Inferior parietal cortex (tissue), 1 donor: ENCODE measurements around the gene SPATA20.

Experiments used
- DNase-seq: peaks from one replicate; pipeline ENCODE4 v3.0.0-alpha.2; 2016; ENCODE audit errors: extremely low spot score

SPATA20 gene

DNA sequence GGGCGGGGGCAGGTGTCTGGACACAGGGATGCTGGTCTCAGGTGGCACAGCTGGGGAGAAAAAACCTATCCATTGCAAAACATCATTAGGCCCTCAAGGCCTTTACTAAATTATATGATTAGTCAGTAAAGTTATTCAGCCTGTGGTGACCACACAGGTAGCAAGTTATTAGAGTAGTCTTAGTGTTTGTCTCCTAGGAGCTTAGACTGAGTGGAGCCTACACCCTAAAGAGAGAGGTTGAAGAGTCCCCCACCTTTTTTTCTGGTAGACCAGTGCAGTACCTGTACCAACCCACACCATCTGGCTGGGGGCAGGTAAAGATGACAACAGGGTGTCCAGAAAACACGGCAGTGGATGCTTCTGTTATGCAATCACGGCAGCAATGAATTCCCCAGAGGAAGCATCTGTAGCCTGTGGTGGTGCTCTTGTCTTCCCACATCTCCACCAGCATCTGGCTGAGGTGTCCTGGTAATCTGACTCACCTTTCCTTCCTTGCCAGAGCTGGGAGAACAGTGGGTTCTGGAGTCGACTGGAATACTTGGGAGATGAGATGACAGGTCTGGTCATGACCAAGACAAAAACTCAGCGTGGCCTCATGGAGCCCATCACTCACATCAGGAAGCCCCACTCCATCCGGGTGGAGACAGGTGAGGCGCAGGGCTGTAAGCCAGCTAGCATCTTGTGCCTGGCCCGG is 27.7 kb upstream of the SPATA20 start:
- no peak for DNase-seq

DNA sequence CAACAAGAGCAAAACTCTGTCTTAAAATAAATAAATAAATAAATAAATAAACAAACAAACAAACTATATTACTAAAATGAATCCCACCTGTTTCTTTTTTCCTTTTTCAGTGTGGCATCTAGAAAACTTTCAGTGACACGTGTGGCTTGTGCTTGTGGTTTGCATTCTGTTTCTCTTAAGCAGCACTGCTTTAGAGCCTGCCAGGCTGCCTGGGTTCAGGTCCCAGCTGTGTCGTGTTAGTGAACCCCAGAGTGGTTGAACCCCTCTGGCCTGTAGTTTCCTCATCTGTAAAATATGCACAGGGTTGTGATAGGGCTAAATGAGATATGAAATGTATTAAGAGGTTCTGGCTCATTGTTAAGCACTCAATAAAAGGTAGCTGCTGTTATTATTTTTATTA is 26.5 kb upstream of the SPATA20 start:
- DNase-seq: no peak

DNA sequence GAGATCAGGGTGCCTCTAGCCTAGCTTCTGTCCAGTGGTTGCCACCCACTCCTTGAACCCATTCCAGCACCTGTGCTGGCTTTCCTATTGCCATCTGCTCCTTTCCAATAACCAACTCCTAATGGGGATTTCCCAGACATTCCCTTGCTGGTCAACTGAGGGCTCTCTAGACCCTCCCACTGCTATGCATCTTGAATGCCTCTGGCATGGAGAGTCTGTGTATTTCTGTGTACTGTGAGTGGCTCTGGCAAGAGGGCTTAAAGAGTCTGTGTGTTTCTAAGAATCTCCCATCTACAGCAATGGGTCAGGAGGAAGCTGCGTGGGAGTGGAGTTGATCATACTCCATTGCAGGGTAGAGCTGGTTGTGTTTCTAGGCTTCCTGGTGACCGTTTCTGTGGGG is 25.5 kb upstream of the SPATA20 start:
- DNase-seq: no peak

DNA sequence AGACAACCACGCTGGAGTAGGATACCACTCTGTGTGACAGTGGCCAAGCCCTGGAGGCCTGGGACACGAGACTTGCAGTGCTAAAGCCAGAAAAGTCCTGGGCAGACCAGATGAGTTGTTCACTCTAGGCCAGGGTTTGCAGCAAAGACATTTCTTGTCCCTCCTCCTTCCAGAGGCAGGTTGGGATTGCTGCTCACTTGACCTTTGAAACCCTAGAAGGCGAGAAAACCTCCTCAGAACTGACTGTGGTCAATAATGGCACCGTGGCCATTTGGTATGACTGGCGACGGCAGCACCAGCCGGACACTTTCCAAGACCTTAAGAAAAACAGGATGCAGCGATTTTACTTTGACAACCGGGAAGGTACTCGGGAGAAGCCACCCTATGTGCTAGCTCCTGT is 24.2 kb upstream of the SPATA20 start:
- DNase-seq: no peak

DNA sequence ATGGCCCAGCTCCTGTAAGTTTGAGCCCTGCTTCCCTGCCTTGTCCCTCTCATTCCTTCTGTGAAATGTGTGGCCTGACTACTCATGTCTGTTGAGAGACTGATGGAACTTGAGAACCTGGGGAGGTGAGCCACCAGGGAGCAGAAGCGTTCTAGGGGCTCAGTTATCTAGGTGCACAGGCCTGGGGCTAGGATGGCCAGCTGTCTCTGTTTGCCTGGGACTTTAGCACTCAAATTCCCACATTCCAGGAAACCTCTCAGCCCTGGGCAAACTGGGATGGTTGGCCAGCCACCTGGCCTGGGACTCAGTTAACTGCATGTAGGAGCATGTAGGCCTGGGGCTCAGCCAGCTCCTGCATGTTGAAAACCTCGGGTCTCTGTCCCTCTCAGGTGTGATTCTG is 23.8 kb upstream of the SPATA20 start:
- no peak for DNase-seq

DNA sequence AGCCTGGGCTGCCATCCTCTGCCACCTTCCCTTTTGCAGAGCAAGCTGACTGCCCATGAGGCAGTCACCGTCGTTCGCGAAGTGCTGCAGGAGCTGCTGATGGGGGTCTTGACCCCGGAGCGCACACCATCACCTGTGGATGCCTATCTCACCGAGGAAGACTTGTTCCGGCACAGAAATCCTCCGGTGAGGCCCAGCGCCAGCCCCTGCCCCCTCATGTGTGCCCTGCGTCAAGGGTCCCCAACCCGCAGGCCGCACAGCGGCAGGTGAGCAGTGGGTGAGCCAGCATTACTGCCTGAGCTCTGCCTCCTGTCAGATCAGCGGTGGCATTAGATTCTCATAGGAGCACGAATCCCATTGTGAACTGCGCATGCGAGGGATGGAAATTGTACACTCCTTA is 22.1 kb upstream of the SPATA20 start:
- DNase-seq: no peak

DNA sequence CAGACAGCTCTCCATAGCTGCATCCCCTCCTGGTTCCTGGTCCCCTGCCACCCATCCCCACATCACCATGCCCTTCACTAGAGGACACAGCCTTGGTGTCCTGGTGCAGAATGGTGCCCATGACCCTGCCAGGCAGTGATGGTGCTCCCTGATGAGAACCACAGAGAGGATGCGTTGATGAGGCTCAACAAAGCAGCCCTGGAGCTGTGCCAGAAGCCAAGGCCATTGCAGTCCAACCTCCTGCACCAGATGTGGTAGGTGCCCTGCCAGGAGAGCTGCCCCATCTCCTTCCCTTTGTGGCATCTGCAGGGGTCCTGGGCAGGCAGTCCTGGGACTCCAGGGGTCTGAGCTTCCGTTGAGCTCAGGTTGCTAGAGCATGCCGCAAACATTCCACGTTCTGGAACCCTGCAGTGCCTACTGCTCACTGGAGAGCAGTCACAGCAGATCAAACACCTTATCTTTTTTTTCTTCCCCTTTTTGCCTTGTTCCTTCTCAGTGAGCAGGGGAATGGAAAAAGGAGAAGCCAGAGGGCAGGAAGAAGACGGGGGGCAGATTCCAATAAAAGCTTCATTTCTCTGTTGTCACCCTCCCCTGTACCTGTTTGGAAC is 19.7 kb upstream of the SPATA20 start:
- no peak for DNase-seq

DNA sequence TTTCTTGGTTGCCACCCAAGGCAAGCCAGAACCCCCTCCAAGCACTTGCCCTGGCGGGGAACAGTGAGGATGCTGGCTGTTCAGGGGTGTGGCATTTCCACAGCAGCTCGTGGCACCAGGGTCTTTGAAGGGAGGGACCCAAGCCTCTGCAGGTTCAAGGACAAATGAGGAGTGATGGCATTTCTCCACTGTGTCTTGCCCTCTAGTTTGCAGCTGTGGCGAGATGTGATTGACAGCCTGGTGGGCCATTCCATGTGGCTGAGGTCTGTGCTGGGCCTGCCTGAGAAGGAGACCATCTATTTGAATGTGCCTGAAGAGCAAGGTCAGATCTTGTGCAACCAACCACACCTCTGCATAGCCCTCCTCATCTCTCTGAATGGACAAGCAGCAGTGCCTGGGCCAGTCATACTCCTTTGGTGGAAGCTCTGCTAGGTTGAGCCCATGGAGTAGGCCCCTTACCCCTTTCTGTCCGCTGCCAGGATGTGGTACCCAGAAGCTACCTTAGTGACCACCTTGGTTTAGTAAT is 19.0 kb upstream of the SPATA20 start:
- no peak for DNase-seq

DNA sequence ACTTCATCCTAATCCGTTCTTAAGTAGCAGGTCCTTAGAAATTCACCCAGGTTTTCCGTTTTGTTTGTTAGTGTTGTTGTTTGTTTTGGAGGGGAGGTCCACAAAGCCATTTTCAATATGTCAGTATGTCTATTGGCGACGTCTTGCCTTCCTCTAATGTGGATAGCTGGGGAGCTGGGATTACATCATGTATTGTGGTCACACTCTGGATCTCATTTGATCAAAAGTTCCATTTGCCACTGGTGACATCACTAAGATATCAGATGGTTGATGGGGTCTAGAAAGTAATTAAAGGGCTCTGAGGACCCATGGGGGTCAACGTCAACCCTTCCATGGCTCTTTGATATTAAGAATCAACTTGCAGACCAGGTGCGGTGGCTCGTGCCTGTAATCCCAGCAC is 17.1 kb upstream of the SPATA20 start:
- DNase-seq: no peak

DNA sequence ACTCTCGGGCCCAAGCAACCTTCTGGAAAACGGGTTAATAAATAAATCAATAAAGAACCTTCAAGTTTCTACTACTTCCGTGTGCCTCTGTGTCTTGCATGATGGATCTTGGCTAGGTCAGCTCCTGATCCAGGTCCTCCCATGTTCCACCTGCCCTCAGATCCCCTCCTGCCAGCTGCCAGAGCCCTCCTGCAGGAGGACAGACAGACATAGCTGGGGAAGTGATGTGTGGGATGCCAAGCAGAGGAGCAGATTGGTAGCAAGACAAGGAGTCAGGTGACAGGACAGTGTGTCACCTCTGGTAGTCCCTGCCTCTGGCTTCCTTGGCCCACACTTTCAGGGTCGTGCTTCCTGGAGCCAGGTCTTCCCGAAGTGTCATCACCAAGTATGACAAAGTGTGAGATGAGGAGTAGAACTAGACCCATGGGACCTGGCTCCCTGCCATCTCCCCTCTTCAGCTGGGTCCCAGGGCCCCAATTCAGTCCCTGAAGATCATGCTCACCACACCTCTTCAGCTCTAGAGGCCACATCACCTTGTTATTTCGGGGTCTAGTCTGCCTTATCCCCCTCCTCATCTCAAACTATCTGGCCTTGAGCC is 15.4 kb upstream of the SPATA20 start:
- DNase-seq: no peak

DNA sequence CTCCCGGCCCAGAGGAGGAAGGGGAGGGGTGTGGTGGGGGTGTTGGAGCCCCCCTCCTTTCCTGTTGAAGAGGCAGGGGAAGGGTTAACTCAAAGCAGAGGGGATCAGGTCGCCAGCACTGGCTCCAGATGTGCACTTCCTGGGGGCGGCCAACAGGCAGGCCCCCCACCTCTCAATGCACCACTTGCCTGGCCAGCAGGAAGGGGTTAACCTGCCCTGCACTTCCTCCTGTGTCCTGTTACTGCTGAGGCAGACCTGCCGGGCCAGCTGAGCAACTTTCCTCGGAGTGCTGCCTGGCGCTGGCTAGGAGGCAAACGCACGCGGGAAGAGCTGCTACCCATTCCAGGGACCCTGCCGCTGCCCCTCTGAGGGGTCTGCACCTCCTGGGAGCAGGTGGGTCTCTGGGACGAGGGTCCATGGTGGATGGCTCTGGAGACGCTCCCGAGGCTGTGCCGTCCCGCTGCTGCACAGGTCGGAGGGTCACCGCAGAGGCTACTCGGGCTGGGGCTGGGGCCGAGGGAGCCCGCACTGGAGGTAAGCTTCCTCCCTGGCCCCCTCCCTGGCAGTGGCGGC is 14.4 kb upstream of the SPATA20 start, which contains the start of gene EPN3:
EPN3 (plus strand) TSS at position 284 of the 573 bp plus-strand sequence. CDS start 3,822 bp downstream, outside the sequence.
- DNase-seq: no peak

DNA sequence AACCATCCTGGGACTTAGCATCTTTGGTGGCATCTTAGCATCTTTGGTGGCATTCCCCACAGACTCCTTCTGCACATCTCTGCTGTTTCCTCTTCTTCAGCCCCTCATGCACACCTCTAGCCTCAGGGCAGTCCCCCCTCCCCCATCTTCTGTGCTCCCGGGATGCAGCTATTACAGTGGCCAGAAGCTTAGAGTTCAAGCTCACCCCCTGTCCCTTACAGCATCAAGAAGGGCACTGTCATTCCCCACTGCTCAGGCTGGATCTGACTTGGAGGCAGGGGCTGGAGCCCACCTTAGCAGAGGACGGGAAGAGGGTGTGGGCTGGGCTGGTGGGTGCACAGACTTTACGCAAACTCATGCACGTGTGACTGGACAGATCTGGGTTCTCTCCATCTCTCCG is 13.8 kb upstream of the SPATA20 start:
- DNase-seq: no peak

DNA sequence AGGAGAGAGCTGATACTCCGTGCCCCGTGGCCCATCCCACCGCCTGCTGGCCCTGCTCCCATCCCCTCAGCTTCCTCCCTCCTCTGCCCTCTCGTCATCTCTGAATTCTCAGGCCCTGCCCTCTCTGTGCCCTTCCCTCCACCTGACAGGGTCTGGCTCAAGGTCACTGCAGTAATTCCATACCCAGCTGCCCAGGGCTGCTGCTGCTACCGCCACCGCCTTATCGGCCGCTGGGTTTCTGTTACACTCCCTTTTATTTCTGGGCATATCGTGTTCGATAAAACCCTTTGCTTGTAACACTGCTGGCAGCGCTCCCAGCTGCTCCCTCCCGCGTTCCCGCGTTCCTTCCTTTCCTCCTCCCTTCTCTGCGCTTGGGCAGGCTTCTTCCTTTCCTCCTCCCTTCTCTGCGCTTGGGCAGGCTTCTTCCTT is 13.2 kb upstream of the SPATA20 start:
- no peak for DNase-seq

DNA sequence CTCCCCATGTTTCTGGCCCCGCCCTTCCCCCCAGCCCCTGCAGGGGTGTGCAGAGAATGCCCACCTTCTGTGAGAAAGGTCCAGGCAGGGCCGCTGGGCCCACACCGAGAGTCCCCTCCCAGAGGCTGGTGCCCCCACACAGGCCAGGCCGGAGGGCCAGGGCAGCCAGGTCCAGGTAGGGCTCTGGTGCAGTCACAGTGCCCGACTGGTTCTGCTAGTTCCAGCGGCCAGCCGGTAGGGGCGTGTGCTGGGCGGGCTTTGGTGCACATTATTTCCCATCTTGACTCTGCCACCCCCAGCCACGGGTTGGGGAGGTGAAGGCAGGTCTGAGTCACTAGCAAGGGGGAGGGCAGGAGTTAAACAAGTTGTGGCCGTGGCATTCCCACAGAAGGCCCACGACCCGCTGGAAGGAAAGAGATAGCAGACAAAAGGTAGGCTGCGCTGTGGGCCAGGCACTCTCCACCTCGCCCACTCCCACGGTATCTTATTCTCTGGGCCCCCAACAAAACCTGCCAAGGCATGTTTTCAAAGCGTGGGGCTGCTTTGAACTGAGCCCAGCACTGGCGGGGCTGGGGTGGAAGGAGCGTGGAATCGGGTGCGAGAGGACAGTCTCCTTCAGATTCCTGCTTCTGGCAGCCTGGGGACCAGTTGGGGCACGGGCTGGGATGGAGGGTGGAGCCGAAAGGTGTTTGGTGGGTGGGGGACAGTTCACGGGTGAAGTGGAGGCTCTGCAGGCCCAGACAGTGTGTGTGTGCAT is 12.6 kb upstream of the SPATA20 start:
- DNase-seq: no peak

DNA sequence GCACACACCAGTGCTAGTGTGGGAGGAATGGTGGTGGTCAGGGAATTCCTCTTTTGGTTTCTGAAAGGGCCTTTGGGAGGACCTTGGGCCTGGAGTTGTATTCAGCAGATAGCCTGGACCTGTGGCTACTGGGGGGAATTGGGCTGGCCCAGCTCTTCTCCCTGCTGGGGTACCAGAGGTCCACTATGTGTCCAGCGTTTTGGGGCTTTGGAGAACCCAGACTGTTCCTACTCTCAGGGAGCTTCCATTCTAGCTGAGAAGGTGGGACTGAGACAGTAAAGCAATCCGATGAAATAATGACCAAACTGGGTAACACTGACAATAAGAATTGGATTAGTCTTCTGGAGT is 12.0 kb upstream of the SPATA20 start:
- no peak for DNase-seq

DNA sequence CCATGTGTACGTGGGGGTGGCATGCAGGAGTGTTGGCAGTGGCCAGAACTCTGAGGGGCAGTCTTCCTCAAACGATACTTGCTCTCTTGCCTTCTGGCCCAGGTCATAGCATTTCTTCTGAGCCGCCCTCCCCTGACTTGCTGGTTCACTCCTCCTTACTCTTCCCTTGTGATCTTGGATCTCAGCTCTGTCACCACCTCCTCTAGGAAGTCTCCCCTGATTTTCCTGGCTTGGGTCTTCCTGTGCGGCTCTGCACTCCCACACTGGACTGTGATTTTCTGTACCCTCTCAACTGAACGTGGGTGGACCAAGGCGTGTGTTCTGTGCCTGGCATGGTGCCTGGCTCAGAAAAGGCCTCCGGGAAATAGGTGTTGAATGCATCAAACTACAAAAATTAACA is 11.6 kb upstream of the SPATA20 start:
- no peak for DNase-seq

DNA sequence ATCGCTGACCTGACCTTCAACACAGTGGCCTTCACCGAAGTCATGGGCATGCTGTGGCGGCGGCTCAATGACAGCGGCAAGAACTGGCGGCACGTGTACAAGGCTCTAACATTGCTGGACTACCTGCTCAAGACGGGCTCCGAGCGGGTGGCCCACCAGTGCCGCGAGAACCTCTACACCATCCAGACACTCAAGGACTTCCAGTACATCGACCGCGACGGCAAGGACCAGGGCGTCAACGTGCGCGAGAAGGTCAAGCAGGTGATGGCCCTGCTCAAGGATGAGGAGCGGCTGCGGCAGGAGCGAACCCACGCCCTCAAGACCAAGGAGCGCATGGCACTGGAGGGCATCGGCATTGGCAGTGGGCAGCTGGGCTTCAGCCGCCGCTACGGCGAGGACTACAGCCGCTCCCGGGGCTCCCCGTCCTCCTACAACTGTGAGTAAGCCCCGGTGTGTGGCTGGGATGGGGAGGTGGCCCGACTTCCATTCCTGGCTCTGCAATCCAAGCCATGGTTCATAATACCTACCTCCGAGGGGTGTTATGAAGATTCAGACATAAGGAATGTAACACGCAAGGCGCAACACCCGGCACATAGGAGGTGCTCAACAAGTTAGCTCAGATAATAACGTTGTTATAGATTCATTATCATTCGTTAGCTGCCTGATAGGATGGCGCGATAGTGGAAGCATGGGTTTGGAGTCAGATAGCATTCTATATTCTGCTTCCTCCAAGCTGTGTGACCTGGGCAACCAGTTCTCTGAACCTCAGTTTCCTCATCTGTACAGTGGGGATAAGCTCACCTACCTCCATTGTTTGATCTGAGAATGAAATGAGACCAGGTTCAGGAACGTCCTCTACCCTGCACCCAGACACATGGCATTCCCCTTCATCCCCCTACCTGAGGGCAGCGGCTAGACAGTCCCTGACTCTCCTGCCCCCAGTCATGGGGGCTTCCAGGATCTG is 10.0 kb upstream of the SPATA20 start:
- DNase-seq: no peak

DNA sequence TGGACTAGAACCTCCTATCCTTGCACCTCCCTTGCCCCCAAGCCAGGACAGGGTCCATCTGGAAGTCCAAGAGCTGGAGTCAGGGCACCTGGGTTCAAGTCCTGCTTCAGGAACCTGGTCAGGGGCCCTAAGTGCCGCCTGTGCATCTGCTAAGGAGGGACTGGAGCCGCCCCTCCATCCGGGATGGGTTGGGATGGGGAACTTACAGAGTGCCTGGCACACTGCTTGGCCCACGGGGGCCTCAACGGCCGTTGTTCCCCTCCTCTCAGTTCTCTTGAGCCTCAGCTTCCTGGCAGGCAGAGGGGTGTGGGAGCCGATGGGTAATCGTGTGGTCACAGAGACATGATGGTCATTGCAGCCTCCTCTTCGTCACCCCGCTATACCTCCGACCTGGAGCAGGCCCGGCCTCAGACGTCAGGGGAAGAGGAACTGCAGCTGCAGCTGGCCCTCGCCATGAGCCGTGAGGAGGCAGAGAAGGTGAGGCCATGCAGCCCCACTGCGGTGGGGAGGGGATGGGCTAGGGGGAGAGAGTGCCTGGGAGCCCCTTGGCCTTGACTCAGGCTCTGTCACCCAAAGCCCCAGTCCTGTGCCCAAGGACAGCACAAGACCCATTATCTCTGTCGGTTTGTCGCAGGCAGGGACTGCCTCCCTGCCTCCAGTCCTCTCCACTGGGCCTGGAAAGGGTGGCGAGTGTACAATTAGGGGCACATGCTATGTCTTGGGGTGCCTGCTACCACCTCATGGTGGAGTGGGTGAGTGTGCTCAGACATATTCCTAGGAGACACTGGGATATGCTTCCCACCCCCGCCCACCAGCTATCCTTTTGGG is 9.0 kb upstream of the SPATA20 start:
- no peak for DNase-seq

DNA sequence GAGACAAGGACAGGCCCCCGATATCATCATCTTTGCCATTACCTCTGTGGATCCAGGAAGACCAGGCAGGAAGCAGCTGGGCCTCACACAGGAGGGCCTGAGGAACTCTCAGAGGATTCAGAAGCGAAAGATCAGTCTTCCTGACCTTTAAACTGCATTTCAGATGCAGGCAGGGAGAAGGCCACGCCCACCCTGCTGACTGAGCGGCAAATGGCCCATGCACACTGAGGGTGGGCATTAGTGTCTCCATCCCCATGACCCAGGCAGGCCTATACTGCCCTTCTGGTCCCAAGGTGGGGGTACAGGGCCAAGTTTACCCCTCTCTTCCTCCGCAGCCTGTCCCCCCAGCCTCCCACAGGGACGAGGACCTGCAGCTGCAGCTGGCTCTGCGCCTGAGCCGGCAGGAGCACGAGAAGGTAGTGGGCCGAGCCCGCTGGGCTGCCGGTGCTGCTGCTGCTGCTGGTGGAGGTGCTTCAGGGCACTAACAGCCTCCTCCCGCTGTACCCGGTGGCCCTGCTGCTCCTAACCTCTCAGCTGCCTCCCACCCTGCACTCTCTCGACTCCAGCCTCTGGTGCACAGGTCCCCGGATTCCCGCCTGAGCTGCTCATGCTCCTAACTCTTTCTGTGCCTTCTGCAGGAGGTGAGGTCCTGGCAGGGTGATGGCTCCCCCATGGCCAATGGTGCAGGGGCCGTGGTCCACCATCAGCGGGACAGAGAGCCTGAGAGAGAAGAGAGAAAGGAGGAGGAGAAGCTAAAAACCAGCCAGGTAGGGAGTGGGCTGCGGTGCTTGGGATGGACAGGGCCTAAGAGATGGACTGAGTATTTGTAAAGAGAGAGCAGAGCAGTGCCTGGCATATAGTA is 8.2 kb upstream of the SPATA20 start:
- no peak for DNase-seq
